NCI-H1105 (cell line): ENCODE data around the gene KEAP1.

Source experiments
- DNase-seq: peaks from one replicate; lab custom pipeline; 2025; lab: John Stamatoyannopoulos, UW

Gene KEAP1

GRCh38 chr19:10523135-10523636, 20.0 kb upstream of the KEAP1 start:
- no peak for DNase-seq

- no peak for DNase-seq
These were observed 18.5 kb upstream of the KEAP1 start for GRCh38 chr19:10521461-10522171.

- DNase-seq: no peak
These were observed 17.6 kb upstream of the KEAP1 start for GRCh38 chr19:10520652-10521318.

- DNase-seq: no peak
These were observed 16.3 kb upstream of the KEAP1 start for GRCh38 chr19:10519421-10519820.

GRCh38 chr19:10518444-10519361, 15.5 kb upstream of the KEAP1 start:
- DNase-seq: no peak

- DNase-seq: peak; percentile 58
These were observed 14.7 kb upstream of the KEAP1 start for GRCh38 chr19:10517760-10518443.

GRCh38 chr19:10517361-10517759, 14.2 kb upstream of the KEAP1 start, which contains the start of gene S1PR5:
Gene S1PR5 (minus strand): TSS chr19:10517447. CDS start chr19:10515011, 2,436 bp downstream.
- peak; percentile 58 for DNase-seq

GRCh38 chr19:10516671-10517286, 13.6 kb upstream of the KEAP1 start:
- no peak for DNase-seq

GRCh38 chr19:10516064-10516385, 12.9 kb upstream of the KEAP1 start:
- DNase-seq: no peak

- DNase-seq: no peak
These were observed 11.3 kb upstream of the KEAP1 start for GRCh38 chr19:10514211-10515145.

- no peak for DNase-seq
These were observed 10.1 kb upstream of the KEAP1 start for GRCh38 chr19:10513223-10513622.

GRCh38 chr19:10510301-10510802, 7.2 kb upstream of the KEAP1 start:
- no peak for DNase-seq

- DNase-seq: no peak
These were observed 5.6 kb upstream of the KEAP1 start for GRCh38 chr19:10508707-10509106.

GRCh38 chr19:10508036-10508435, 4.9 kb upstream of the KEAP1 start:
- no peak for DNase-seq

- no peak for DNase-seq
These were observed 2.5 kb upstream of the KEAP1 start for GRCh38 chr19:10505583-10506229.

- peak; percentile 95 for DNase-seq
These were observed 593 bp downstream of the KEAP1 start for GRCh38 chr19:10502524-10503001.

- DNase-seq: peak; percentile 74
These were observed 1.1 kb downstream of the KEAP1 start for GRCh38 chr19:10501971-10502523.

GRCh38 chr19:10500247-10500592, 2.9 kb downstream of the KEAP1 start:
- no peak for DNase-seq

- no peak for DNase-seq
These were observed 3.5 kb downstream of the KEAP1 start for GRCh38 chr19:10499550-10500246.
